GM20000 (cell line): ENCODE measurements around the gene SLC24A3.
"Not testable (repeated sequence)": the region's sequence is repeated elsewhere in the genome, so short reads cannot be mapped to it uniquely, and the experiment has no call there.

Source experiments
- DNase-seq: peaks from one replicate; pipeline ENCODE4 v3.0.0; 2012; ENCODE audit warnings: low spot score
- CTCF ChIP-seq: IDR thresholded peaks from 2 replicates; pipeline ENCODE4 v1.5.1; 2012; ENCODE audit warnings: mild to moderate bottlenecking, control low read depth; ENCODE audit errors: extremely low read depth, missing control alignments

The SLC24A3 gene

GRCh38 chr20:19748681-19749080 is 536.2 kb downstream of the SLC24A3 start:
- TF ChIP-seq CTCF, result no peak
- DNase-seq, result no peak

- no peak for TF ChIP-seq CTCF
- no peak for DNase-seq
These were observed 537.2 kb downstream of the SLC24A3 start for GRCh38 chr20:19749618-19750071.

- no peak for TF ChIP-seq CTCF
- no peak for DNase-seq
These were observed 537.7 kb downstream of the SLC24A3 start for GRCh38 chr20:19750101-19750606.

- peak; percentile 36 for DNase-seq
- TF ChIP-seq CTCF, result no peak
These were observed 538.6 kb downstream of the SLC24A3 start for GRCh38 chr20:19750907-19751636.

GRCh38 chr20:19754201-19754600 is 541.8 kb downstream of the SLC24A3 start:
- DNase-seq, result not testable (repeated sequence)

- peak; percentile 25 for DNase-seq
- no peak for TF ChIP-seq CTCF
These were observed 544.5 kb downstream of the SLC24A3 start for GRCh38 chr20:19756761-19757486.

- peak; percentile 47 for DNase-seq
- no peak for TF ChIP-seq CTCF
These were observed 545.2 kb downstream of the SLC24A3 start for GRCh38 chr20:19757487-19758132.
